VCaP (cell line): ENCODE data around the gene SLC45A1.

Experiments
- H3K27ac ChIP-seq: fragments of 450-650 bp; 2 replicates; pipeline ENCODE4 v1.5.1; 2017
- CTCF ChIP-seq: fragments of 450-650 bp; conservative IDR thresholded peaks from 2 replicates; pipeline ENCODE4 v1.5.1; 2017; ENCODE audit warnings: mild to moderate bottlenecking, moderate library complexity

SLC45A1 gene

DNA sequence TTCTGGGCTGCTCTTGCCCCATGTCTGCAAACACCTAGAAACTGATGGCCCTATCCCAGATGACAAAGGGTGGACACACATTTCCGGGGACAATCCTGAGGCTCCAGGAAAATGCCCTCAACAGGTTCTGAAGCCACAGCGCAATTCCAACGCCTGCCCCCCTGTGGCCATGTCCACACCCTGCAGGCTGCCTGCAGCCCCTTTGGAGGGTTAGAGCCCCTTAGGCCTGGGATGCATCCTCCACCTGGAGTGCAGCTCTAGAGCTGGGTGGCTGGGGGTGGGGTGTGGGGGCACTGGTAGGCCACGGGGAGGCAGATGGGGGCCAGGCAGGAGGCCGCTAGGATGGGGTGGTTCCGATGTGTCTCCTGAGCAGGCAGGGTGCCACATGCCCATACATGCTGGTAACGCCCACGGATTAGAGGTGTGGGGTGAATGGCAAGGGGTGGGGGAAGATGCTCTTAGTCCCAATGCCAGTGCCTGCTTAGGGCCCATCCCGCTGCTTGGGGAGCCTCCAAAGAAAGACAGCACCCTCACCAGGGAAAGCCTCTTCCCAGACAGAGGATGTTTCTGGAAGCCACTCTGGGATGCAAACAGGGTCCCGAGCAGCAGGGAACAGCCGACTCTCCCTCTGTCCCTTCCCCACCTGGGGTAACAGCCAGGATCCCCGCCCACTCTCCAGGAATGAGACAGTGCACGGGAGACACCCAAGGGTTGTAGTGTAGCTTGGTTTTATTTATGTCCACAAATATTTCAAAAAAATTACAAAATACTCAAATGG is 34.0 kb downstream of the SLC45A1 start:
- H3K27ac ChIP-seq, result no peak overlapping the region; the same call in 1 of the 2 replicates
- peak; percentile 76 for TF ChIP-seq CTCF

- no peak for TF ChIP-seq CTCF
- no peak overlapping the region; the same call in 1 of the 2 replicates for H3K27ac ChIP-seq
Observed at GRCh38 chr1:8352471-8352845, 34.5 kb downstream of the SLC45A1 start.

GRCh38 chr1:8352886-8353785 is 35.2 kb downstream of the SLC45A1 start:
- TF ChIP-seq CTCF, result no peak
- H3K27ac ChIP-seq, result peak overlapping the region; percentile 13; the same call in 1 of the 2 replicates

GRCh38 chr1:8354038-8354437 is 36.1 kb downstream of the SLC45A1 start:
- H3K27ac ChIP-seq, result peak overlapping the region; percentile 13; the same call in 1 of the 2 replicates
- TF ChIP-seq CTCF, result no peak

DNA sequence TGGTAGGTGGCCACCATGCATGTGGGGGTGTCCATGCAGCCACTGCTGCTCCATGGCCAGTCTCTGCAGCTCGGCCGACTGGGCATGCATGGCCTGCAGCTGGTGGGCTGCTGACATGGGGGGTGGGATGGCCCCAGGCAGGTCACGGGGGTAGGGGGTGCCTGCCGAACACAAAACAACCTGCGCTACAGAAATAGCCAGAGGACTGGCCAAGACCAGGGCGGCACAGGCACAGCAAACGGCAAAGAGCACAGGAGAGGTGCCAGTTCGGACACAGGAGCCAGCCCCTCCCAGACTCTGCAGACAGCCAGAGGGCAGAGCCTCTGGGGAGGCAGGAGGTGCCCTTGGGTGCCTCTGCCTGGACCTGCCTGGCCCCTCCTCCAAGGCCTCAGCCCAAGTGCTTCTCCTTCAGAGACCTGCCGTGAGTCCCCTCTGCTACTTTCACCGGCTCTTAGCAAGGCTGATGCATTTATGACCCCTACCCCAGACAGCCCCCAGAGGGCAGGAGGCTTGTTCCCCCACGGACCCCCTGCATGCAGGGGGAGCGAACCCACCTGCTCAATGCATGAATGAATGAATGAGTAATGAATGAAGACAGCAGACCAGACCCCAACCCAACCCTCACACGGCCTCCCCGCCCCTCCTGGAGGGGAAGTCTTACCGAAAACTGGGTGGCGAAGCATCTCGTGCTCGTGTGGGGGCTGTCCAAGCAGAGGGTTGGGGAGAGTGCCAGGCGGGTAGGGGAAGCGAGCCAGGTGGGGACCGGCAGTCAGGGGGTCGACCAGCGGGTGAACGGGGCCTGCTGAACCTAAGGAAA is 37.7 kb downstream of the SLC45A1 start:
- H3K27ac ChIP-seq, result peak overlapping the region; percentile 29

More for the DNA sequence above, 37.7 kb downstream of the SLC45A1 start:
- TF ChIP-seq CTCF, result no peak
